Hematopoietic multipotent progenitor cell (in vitro differentiated cells): ENCODE measurements around the gene GNL2. TPM values are rescaled to one million over a fixed set of nuclear protein-coding genes. Genes with fewer than 3 reads are reported as not detected.

Source experiments
- DNase-seq, 3 donors: peaks; one replicate each; pipeline ENCODE4 v3.0.0-alpha.2; 2011 to 2015; ENCODE audit warnings: low read depth in 2 of 3, low spot score in 2 of 3
- total RNA-seq: library from RNA; depleted of rRNA; stranded (reverse); fragments of >200 nt; gene quantifications from one replicate; pipeline ENCODE4 v1.2.3, GENCODE V29; 2012

Gene GNL2
- 22.6 TPM for total RNA-seq

DNA sequence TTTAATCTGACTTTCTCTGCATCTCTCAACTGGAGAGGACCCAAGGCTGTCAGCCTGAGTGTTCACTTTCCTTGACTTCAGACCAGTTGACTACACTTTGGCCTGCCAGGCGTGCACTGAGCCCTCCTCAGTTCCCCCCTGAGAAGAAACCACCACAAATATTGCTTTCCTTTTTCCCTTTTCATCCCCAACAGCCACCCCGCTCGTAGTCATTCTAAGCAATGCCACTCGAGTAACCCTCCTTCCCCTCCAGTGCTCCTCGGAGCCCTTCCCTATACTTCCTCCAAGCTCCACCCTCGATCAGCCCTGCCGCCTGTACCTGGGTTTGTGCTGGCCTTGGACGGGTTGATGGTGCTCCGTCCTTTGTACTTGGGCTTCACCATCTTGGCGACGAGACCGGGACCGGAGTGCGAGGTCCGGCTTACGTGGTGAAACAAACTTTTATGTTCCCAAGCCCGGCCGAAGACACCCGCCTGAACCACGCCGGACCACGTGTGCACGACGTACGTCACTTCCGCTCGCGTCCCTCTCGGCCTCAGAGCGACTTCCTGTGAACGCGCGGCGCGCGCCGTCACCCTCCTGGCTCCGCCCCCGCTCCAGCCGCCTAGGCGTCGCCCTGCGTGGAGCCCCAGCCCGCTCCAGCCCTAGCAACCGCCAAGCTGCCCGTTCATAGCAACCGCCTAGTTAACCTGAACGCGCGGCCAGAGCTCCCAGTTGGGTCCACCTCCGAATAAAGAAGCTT is at the start of gene GNL2:
Gene GNL2, minus strand, starts transcription at position 498 of the 742 bp plus-strand sequence. Its CDS starts 115 bp downstream, at position 383.
- peak; percentile 96 to 97 (median 96) for DNase-seq

DNA sequence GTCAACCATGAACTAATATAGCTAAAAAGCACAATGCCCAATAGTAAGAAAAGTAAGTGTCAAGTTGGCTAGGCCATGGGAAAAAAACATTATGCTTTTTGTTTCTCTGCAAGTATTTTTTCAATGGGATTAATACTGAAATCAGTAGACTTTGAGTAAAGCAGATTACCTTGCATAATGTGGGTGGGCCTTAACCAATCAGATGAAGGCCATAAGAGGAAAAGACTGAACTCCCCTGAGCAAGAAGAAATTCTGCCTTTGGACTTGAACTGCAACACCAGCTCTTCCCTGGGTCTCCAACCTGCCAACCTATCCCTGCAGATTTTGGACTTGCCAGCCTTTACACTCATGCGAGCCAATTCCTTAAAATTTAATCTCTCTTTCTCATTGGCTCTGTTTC is 45.3 kb upstream of the GNL2 start:
- DNase-seq, result no peak

DNA sequence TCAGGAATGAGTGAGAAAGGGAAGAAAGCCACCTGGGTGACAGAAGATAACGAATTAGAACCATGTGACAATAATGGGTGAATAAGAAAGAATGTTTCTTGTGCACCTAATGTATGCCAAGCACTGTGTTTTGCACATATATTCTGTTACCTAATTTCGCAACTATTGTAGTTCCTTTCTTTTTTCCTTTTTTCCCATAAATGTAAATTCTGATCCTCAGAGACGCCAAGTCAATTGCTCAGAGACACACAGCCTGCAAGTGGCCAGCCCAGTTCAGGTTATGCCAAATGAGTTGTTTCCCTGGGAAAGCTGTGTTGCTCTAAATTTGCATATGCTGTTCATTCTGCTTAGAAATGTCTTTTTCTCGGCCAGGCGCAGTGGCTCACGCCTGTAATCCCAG is 40.7 kb upstream of the GNL2 start:
- DNase-seq, result no peak

DNA sequence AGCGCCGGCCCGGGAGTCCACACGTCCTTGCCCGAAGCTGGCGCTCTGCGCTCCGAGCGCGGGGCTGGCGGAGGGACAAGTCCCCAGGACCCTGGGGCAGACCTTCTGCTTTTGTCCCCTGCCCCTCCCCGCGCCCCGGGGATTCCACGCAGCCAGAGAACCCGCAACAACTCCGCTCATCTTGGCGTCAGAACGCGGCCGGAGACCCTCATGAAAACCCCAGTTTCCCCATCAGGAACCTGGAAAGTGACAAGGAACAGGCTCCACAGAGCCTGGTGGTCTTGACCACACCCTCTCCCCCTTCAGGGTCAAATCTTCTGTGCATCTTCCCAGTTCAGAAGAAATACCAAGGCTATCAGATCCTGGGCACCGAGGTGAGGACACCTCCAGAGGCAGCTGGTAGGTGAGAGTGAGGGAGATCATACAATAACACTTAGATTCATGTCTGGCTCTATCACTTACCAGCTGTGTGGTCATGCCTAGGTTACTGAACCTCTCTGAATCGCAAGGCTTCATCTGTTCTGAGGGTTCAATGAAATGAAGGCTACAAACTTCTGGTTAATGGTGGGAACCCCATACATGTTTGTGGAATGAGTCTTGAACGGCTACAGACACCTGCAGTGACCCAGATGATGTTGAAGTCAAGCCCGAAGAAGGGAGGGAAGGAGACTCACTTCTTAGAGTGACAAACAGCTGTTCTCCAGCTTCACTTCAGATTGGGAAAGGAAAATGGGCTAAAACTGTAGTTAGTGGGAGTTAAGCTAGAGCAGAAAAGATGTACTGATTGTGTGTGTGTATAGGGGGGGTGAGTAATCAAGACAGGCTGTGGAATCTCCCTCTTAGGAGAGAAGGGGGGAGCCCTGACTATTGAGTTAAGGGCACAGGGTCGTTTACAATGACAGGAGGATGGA is 39.5 kb upstream of the GNL2 start:
- no peak for DNase-seq

DNA sequence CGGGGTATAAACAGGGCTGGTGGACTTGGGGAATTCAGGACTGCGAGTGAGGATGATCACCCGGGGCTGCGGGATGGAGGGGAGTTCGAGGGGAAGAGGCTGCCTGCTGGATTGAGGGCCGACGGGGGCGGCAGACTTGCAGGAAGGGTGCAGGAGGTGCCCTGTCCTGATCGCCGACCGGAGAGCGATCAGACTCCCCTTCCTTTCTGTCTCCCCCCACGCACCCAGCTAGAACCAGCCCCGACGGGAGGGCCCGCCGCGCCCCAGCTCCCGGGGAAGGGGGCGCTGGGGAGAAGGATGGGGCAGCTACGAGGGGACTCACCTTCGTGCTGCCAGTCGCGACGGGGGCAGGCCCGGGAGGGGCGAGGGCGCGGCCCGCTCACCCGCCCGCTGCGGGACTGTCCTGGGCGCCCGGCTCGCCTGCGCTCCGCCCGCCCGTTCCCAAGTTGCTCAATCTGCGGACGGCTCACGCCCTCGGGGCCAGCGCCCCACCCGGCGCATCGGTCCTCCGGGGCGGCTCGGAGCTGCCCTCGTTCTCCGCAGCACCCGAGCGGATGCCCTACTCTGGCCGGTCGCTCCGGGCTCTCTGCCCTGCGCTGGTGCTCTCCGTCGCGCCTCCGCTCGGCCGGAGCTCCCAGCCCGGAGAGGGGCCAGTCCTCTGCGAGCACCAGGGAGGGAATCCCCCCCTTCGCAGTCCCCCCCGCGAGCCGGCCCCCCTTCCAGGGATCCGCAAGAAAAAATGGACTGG is 38.7 kb upstream of the GNL2 start, which contains the start of gene RSPO1:
Gene RSPO1, minus strand, starts transcription at position 649 of the 748 bp plus-strand sequence. CDS start 5,231 bp downstream, outside the sequence.
- DNase-seq, result no peak

DNA sequence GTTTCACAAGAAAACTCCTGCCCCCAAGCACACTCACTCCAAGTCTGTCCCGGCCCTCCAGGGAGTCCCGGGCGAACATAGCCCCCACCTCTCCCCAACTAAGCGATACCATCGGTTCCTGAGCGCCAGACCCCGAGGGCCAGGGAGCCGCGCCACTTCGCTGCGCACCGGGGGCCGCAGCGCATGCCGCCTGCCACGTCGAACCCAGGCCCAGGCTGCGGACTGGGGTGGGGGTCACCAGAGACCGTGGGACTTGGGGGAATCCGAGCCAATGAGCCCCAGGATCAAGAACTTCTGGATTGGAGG is 38.2 kb upstream of the GNL2 start:
- no peak for DNase-seq

DNA sequence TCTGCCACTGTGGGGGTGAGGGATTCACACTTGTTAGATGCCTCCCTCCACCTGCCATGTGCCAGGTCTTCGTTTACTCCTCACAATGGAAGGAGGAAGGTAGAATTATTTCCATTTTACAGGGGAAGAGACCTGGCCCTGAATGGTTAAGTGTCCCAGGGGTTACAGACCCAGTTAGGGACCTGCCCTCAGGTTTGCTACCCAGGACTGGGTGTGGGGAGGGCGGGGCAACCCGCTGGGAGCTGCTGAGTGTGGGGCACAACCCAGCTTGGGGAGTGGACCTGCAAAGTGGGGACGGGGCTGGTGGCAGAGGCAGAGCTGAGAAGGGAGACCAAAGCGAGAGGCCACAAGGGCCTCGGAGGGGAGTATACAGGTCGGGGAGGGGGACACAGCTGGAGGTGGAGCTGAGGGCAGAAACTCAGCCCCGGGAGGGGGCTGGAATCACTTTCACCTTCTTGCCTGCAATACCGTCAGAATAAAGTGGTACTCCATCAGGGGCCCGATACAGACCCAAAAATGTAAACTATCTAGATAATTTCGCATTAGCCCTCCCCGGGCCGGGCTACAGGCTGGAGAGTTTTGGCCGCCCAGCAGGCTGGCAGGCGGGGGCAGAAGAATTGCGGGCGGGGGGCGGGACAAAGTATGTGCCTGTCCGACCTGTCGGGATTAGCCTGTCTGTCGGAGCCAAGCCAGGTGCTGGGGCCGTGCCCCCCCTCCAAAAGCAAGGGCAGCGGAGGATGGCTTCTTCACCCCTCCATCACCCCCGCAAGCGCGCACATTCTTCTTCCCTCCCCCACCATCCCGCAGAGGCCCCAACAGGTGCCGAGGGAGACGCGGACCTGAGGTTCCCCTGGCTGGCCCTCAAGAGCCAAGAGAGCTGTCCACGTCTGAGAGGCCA is 37.6 kb upstream of the GNL2 start:
- no peak for DNase-seq

DNA sequence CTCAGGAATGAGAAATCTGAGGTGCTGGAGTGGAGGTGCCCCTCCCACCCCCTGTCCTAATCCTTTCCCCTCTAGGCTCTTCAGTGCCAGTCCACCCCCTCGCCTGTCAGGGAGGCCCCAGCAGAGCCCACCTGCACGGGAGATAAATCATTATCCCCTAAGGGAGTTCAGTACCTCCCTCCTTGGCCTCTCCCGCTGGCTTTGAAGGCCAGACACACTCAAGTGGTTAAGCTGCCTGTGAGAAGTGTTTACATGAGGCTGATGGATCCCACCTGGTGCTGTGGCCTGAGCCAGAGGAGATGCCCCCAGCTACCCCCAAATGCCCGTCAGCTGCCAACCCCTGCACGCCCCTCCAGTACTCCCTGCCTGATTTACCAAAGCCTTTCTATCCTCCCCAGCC is 35.3 kb upstream of the GNL2 start:
- no peak for DNase-seq

DNA sequence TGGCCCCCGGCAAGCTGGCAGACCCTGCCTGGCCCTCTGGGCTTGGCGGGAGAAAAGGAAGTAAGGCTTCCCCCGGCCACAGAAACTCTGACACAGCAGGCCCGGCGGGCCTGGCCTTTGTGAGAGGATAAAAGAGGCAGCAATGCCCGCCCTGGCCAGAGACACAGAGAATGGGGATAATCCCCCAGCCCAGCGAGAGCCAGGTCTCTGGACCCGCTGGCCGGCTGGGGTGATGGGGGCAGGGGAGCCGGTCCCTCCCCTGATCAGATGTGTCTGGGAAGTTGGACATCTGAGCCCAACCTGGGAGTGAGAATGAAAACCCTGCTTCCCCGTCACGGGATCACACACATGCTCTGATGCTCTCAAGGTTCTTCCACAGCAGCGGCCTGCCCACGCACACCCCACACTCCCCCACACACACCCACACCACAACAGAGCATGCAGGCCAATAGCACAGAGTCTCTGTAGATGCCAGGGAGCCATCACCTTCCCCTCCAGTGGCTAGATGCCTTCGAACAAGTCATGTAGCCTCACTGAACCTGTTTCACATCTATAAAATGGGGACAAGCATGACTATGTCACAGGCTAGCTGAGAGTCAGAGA is 34.8 kb upstream of the GNL2 start:
- no peak for DNase-seq

DNA sequence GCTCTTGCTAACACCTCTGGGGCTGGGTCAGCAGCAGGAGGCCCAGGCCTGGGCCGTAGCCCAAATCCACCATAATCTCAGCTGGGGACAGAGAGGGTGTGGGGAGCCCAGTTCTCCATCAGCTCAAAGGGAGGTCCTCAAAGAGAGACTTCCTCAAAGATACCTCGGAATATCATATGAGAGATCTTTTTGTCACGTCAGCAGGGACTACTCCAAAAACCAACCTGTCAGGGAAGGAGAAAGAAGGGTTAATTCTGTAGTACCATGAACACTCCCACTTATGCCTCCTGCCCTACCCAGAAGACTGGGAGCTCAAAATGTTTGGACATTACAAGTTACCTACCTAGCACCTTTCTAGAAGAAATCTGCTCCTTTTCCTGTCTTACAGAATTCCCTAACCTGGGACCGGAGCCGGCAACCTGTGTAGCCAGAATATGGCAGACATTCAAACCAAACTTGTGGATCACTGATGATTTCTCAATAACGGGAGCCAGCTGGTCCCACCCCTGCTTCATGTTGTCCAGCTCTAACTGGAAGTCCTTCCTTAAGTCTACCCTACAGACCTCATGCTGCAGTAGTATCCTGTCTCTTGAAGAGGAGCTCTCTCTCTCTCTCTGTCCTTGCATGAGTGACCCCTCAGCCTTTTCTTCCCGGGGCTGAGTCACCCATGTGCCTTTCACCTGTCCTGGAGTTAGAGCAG is 34.1 kb upstream of the GNL2 start:
- no peak for DNase-seq

DNA sequence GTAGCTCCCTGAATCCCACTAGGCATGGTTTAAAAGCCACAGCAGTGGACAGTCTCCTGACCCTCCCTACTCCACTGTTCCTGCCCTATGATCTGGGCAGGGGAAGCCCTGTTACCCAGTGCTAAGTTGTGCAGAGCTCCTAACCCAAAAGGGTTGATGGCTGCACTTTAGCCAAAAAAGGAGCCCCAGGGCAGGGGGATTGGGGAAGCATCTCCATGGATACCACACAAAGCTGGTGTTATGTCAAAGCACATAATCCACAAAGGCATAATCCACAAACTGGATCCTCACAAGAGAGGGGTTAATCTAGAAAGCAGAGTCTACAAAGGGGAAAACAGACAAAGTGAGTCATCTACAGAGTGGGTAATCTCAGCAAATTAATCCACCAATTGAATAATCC is 33.3 kb upstream of the GNL2 start:
- no peak for DNase-seq

DNA sequence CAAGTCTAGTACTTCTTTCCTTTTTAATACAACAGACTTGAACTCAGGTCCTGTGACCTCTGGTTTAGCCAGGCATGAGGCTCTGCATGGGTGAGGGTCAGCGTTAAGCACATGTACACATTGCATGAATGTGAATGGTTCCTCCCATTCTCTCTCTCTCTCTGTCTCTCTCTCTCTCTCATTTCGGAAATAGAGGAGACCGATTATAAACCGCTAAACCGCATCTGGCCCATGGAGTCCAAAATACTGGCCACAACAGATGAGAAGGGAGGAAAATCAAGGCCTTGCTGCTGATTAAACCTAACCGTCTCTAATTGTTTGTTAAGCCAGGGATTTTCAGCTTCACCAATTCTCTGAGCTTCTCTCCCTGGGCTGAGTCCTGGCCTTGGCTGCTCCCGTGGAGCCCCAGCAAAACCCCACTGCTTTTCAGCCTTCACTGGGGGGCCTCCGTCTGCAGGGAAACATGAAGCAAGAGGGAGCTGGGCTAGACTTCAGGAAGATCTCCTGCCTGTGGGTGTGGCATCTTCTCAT is 32.4 kb upstream of the GNL2 start:
- DNase-seq, result no peak

DNA sequence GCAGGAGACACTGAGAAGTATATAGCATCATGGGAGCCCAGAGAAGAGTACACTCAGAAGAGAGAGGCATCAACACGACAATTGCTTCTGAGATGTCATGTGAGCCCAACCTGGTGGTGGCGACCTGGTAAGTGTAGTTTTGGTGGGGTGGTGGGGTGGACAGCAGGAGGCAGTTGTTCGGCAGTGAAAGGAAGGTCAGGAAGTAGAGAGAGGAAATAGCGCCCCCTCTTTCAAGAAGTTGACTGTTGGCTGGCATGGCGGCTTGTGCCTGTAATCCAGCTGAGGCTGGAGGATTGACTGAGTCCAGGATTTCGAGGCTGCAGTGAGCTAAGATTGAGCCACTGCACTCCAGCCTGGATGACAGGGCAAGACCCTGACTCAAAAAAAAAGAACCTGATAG is 26.4 kb upstream of the GNL2 start:
- DNase-seq, result no peak

DNA sequence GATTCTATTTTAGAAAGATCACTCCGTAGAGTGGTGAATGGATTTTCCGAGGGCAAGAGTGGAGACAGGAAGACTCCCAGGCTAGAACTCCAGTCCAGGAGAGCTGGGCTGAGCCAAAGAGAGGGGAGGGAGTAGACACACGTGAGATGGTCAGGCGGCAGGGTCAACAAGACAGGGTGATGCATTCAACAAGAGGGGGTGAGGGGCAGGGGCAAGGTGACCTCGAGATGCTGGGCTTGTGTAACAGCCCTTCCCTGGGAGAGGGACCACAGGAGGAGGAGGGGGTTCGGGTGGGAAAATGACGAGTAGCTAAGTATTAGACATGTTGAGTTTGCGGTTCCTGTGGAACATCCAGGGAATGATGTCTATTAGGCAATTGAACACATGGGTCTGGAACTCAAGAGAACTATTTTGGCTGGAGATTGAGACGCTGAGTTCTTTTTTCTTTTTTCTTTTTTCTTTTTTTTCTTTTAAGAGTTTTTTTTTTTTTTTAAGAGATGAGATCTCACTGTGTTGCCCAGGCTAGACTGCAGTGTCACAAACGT is 25.7 kb upstream of the GNL2 start:
- DNase-seq, result no peak

DNA sequence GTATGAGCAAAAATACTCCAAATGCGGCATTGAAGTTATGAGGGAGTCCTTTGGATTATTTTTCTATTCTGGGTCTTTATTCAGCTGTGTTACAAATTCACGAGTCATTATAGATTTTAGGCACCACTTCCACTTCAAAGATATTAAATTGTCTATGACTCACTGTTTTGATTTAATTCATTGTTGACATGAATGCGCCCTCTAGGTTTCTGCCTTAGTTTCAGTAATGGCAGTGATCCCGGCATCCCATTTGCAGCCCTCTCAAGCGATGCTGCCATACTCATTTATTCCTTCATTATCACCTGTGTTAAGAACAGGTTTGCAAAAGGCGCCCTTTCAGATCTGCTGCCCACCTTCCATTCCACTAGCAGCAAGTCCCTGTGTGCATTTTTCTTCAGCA is 25.0 kb upstream of the GNL2 start:
- no peak for DNase-seq

DNA sequence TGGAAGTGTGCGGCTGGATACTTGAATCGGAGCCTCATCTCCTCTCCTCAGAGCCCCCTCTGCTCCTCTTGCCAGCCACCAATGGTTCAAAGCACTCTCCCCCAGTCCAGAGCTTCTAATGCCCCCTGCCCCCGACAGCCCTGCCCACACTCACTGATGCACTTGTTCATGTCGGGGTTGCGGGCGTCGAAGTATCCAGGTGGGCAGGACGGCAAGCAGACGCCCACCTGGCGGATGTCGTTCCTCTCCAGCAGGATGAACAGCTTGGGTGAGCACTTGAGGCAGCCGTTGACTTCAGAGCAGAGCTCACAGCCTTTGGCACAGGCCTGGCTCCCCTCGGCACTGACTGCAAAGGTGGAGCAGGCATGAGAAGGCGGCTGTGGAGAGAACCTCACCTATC is 20.6 kb upstream of the GNL2 start:
- DNase-seq, result no peak

DNA sequence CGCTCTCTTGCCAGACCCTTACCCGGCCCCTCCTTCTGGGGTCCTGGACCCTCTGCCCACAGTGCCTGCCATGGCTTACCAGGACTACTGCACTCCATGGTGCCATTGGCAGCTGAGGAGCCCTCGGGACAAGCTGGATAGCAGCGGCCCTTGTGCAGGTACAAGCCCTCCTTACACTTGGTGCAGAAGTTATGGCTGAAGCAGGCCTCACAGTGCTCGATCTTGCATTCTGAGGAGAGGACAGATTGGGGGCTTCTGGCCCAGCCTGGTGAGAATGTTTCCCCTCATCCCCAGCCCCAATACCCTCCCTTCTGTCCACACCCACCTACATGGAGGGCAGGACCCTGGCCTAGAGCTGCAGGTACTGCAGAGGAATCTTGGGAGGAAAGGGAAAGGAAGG is 18.4 kb upstream of the GNL2 start:
- DNase-seq, result no peak

DNA sequence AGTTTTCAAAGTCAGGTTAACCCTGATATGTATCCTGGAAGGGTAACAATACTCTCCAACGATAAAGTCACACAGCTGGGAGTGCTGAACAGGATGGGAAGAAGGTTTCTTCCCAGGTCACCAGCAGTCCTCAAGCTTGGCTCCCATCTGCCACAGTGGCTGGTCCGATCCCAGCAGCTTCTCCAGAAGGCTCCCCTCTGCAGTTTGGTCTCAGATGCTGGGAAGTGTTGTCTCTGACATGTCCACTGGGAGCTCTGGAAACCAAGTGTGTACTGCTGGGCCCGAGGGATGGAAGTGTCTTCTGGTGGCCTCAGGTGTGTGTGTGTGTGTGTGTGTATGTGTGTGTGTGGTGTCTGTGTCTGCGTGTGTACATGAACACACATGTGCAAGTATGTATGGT is 16.4 kb upstream of the GNL2 start:
- DNase-seq, result no peak

DNA sequence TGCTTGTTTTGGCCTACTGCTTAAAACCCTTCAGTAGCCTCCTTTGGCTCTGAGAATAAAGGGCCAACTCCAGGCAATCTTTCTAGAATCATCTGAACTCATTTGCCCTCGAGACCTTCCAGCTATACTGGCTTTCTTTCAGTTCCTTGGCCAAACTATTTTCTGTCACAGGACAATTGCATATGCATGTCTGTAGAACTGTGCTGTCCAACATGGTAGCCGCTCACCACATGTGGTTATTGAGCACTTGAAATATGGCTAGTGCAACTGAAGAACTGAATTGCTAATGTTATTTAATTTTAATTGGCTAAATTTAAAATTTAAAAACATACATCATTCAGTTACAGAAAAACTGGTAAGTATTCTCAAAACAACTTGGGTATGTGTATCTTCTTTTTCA is 14.3 kb upstream of the GNL2 start:
- no peak for DNase-seq
